Liver (tissue), 9 donors: ENCODE measurements around the gene ZNF605. TPM values are rescaled to one million over a fixed set of nuclear protein-coding genes. Genes with fewer than 3 reads are reported as not detected.

Source experiments
- DNase-seq: peaks from one replicate; pipeline ENCODE4 v3.0.0-alpha.2; 2017; ENCODE audit warnings: low spot score
- H3K27ac ChIP-seq, 2 donors: one replicate each; pipeline ENCODE4 v1.7.0; 2013; ENCODE audit warnings: inconsistent platforms in 2 of 2, low read length in 2 of 2, control low read depth in 1 of 2, low read depth in 1 of 2, mild to moderate bottlenecking in 1 of 2
- H3K27me3 ChIP-seq, 4 donors: one replicate each; pipeline versions ENCODE4 v1.6.1 to v1.7.0; 2013; ENCODE audit warnings: low read length in 3 of 4, inconsistent platforms in 1 of 4, mild to moderate bottlenecking in 1 of 4, moderate library complexity in 1 of 4; ENCODE audit not compliant: control insufficient read depth in 4 of 4, insufficient read depth in 4 of 4
- H3K36me3 ChIP-seq, 4 donors: one replicate each; pipeline versions ENCODE4 v1.6.1 to v1.7.0; 2013; ENCODE audit warnings: low read length in 3 of 4, mild to moderate bottlenecking in 3 of 4, low read depth in 1 of 4, moderate library complexity in 1 of 4; ENCODE audit not compliant: control insufficient read depth in 4 of 4, insufficient read depth in 3 of 4
- H3K4me1 ChIP-seq, 4 donors: one replicate each; pipeline versions ENCODE4 v1.6.1 to v1.7.0; 2013; ENCODE audit warnings: low read length in 3 of 4, mild to moderate bottlenecking in 3 of 4, moderate library complexity in 1 of 4; ENCODE audit not compliant: control insufficient read depth in 4 of 4, insufficient read depth in 4 of 4
- H3K4me3 ChIP-seq, 3 donors: one replicate each; pipeline versions ENCODE4 v1.6.1 to v1.7.0; 2013; ENCODE audit warnings: low read length in 3 of 3, control low read depth in 1 of 3, low read depth in 1 of 3, mild to moderate bottlenecking in 1 of 3
- H3K9ac ChIP-seq, 2 donors: one replicate each; pipeline ENCODE4 v1.7.0; 2013; ENCODE audit warnings: low read length in 2 of 2, mild to moderate bottlenecking in 2 of 2, moderate library complexity in 2 of 2, control low read depth in 1 of 2, low read depth in 1 of 2
- H3K9me3 ChIP-seq, 4 donors: one replicate each; pipeline versions ENCODE4 v1.6.1 to v1.7.0; 2013; ENCODE audit warnings: low read length in 3 of 4; ENCODE audit not compliant: control insufficient read depth in 4 of 4
- ATF3 ChIP-seq: IDR thresholded peaks from 2 replicates; pipeline ENCODE4 v1.6.1; 2016; ENCODE audit warnings: antibody characterized with exemption
- CTCF ChIP-seq: fragments of 150-350 bp; IDR thresholded peaks from 2 replicates; pipeline ENCODE4 v1.5.1; 2017; ENCODE audit warnings: improper control_type of control experiment, low read depth, low read length; ENCODE audit not compliant: missing input control
- EGR1 ChIP-seq, 2 donors: IDR thresholded peaks; 2 replicates each; pipeline ENCODE4 v1.6.1; 2016 to 2018; ENCODE audit warnings: antibody characterized with exemption in 2 of 2, low read depth in 2 of 2
- FOXA1 ChIP-seq: IDR thresholded peaks from 2 replicates; pipeline ENCODE4 v1.6.1; 2016; ENCODE audit warnings: antibody characterized with exemption
- FOXA2 ChIP-seq: IDR thresholded peaks from 2 replicates; pipeline ENCODE4 v1.6.1; 2016; ENCODE audit warnings: antibody characterized with exemption
- GABPA ChIP-seq, 2 donors: IDR thresholded peaks in 1 of 2; conservative IDR thresholded peaks in 1 of 2; 2 replicates each; pipeline ENCODE4 v1.6.1; 2016; ENCODE audit warnings: antibody characterized with exemption in 2 of 2, mild to moderate bottlenecking in 1 of 2, moderate library complexity in 1 of 2
- HNF4A ChIP-seq, 2 donors: conservative IDR thresholded peaks; 2 replicates each; pipeline ENCODE4 v1.6.1; 2016; ENCODE audit warnings: antibody characterized with exemption in 2 of 2, mild to moderate bottlenecking in 2 of 2
- HNF4G ChIP-seq: IDR thresholded peaks from 2 replicates; pipeline ENCODE4 v1.6.1; 2016; ENCODE audit warnings: antibody characterized with exemption
- JUND ChIP-seq, 2 donors: IDR thresholded peaks; 2 replicates each; pipeline ENCODE4 v1.6.1; 2016; ENCODE audit warnings: antibody characterized with exemption in 2 of 2
- MAX ChIP-seq: IDR thresholded peaks from 2 replicates; pipeline ENCODE4 v1.6.1; 2016; ENCODE audit warnings: antibody characterized with exemption
- NR2F2 ChIP-seq: IDR thresholded peaks from 2 replicates; pipeline ENCODE4 v1.6.1; 2016; ENCODE audit warnings: antibody characterized with exemption
- RAD21 ChIP-seq, 2 donors: IDR thresholded peaks; 2 replicates each; pipeline ENCODE4 v1.6.1; 2016; ENCODE audit warnings: antibody characterized with exemption in 2 of 2, mild to moderate bottlenecking in 2 of 2
- REST ChIP-seq: IDR thresholded peaks from 2 replicates; pipeline ENCODE4 v1.6.1; 2016; ENCODE audit warnings: antibody characterized with exemption, mild to moderate bottlenecking
- RXRA ChIP-seq, 2 donors: IDR thresholded peaks; 2 replicates each; pipeline ENCODE4 v1.6.1; 2017 to 2018; ENCODE audit warnings: antibody characterized with exemption in 2 of 2, mild to moderate bottlenecking in 1 of 2
- SP1 ChIP-seq: IDR thresholded peaks from 2 replicates; pipeline ENCODE4 v1.6.1; 2018; ENCODE audit warnings: antibody characterized with exemption, mild to moderate bottlenecking
- TAF1 ChIP-seq: conservative IDR thresholded peaks from 2 replicates; pipeline ENCODE4 v1.6.1; 2016; ENCODE audit warnings: antibody characterized with exemption, mild to moderate bottlenecking
- YY1 ChIP-seq: IDR thresholded peaks from 2 replicates; pipeline ENCODE4 v1.6.1; 2016; ENCODE audit warnings: antibody characterized with exemption, mild to moderate bottlenecking
- ZBTB33 ChIP-seq: IDR thresholded peaks from 2 replicates; pipeline ENCODE4 v1.6.1; 2016; ENCODE audit warnings: antibody characterized with exemption
- WGBS: extraction: QIAGEN DNeasy Blood & Tissue Kit; methylation state at CpG from one replicate; pipeline ENCODE4 v1.1.7; 2013; 5-methylcytosine and 5-hydroxymethylcytosine counted together
- polyA plus RNA-seq, 2 donors: library from polyadenylated mRNA; stranded (reverse) in 1 of 2; unstranded in 1 of 2; fragments of 200-250 nt in 1 of 2; fragments of >200 nt in 1 of 2; fragmentation: Nextera tagmentation in 1 of 2; extraction: Ambion mirVana in 1 of 2; gene quantifications; one replicate each; pipeline versions ENCODE4 v1.2.1 to v1.2.3, GENCODE V29; 2013 to 2015
- total RNA-seq, 2 donors: library from RNA; depleted of rRNA; stranded (reverse); fragments of >200 nt; gene quantifications; one replicate each; pipeline ENCODE4 v1.2.3, GENCODE V29; 2014
- donor health status: healthy.
- donor health status: healthy.
- donor health status: healthy.
- donor health status: healthy.
- donor health status: healthy.

ZNF605 gene
- total and polyA plus RNA-seq, 4 donors, result 1.2 to 9.5 (median 3.6) TPM

- no peak for TF ChIP-seq HNF4A (conservative IDR thresholded peaks at IDR 0.05)
- TF ChIP-seq EGR1 (IDR thresholded peaks at IDR 0.05; ENCODE audit: low read depth in 2 of 2), result no peak
These were observed 82.4 kb downstream of the ZNF605 start (continued) for GRCh38 chr12:132873724-132874123.

- no peak overlapping the region for H3K27ac ChIP-seq
- H3K27me3 ChIP-seq, result no peaks in the 10 kb centered on the region
- DNase-seq, result no peak
- H3K4me3 ChIP-seq, result no peak overlapping the region
- H3K9ac ChIP-seq, result no peak overlapping the region
- WGBS, result 86% methylated on average over 12 of the region's 12 CpGs
- TF ChIP-seq YY1, result no peak
- TF ChIP-seq ATF3, result no peak
- no peak for TF ChIP-seq REST
- TF ChIP-seq RXRA (IDR thresholded peaks at IDR 0.05), result no peak
- no peak for TF ChIP-seq CTCF
- TF ChIP-seq EGR1 (IDR thresholded peaks at IDR 0.05; ENCODE audit: low read depth in 2 of 2), result no peak
- TF ChIP-seq SP1, result no peak
- no peak for TF ChIP-seq NR2F2
- TF ChIP-seq HNF4A (conservative IDR thresholded peaks at IDR 0.05), result no peak
- TF ChIP-seq RAD21 (IDR thresholded peaks at IDR 0.05), result no peak
- no peak for TF ChIP-seq GABPA (IDR thresholded peaks at IDR 0.05 in 1 of 2, conservative IDR thresholded peaks at IDR 0.05 in 1 of 2)
- no peak for TF ChIP-seq FOXA1
- no peak for TF ChIP-seq ZBTB33
- no peak for TF ChIP-seq FOXA2
- TF ChIP-seq JUND (IDR thresholded peaks at IDR 0.05), result no peak
- no peak for TF ChIP-seq HNF4G
- no peak for TF ChIP-seq TAF1
- no peak for TF ChIP-seq MAX
- H3K9me3 ChIP-seq, result peaks cover 0 to 3% (median under 1%) of the 10 kb centered on the region in 4 donors
- no peaks in the 10 kb centered on the region for H3K4me1 ChIP-seq
- H3K36me3 ChIP-seq, result peaks cover 46 to 67% (median 51%) of the 10 kb centered on the region in 4 donors
These were observed 83.1 kb downstream of the ZNF605 start for GRCh38 chr12:132872975-132873421.
